PC-3 (cell line): ENCODE data around the gene CD101. TPM values are rescaled to one million over a fixed set of nuclear protein-coding genes. Genes with fewer than 3 reads are reported as not detected.

ENCODE experiments used
- ATAC-seq: fragments of 200-7000 bp; cut with Tn5 transposase; 2 replicates; pipeline ENCODE4 v1.9.1; 2020; ENCODE audit warnings: mild to moderate bottlenecking, moderate library complexity
- BruUV-seq: library from RNA; stranded (reverse); fragments of 400-500 nt; replicated peaks from 2 replicates; lab custom pipeline; 2021; lab: Mats Ljungman, UMichigan
- CTCF ChIA-PET: fragments of 300-600 bp; sonication (Branson Sonifier 250); formaldehyde crosslinking; loops from one replicate; lab custom pipeline; 2022; ENCODE audit warnings: antibody characterized with exemption; lab: Charles Lee
- POLR2A ChIA-PET: fragments of 300-600 bp; sonication (Branson Sonifier 250); formaldehyde crosslinking; loops from one replicate; lab custom pipeline; 2022; ENCODE audit warnings: antibody characterized with exemption; ENCODE audit not compliant: unreplicated experiment; lab: Charles Lee
- DNase-seq: peaks from one replicate; pipeline ENCODE4 v3.0.0-alpha.2; 2015
- H2AFZ ChIP-seq: fragments of 300-600 bp; sonication (generic); 2 replicates; pipeline ENCODE4 v1.6.0; 2016; ENCODE audit warnings: antibody characterized with exemption, low read length
- H3F3A ChIP-seq: fragments of 300-600 bp; sonication (generic); one replicate; pipeline ENCODE4 v1.6.0; 2017; ENCODE audit warnings: antibody characterized with exemption, low read length, control low read depth, mild to moderate bottlenecking; ENCODE audit not compliant: unreplicated experiment
- H3K27ac ChIP-seq: fragments of 300-600 bp; sonication (generic); 2 replicates; pipeline ENCODE4 v1.5.1; 2016; ENCODE audit warnings: mild to moderate bottlenecking, low read length
- H3K27me3 ChIP-seq: fragments of 300-600 bp; sonication (generic); 2 replicates; pipeline ENCODE4 v1.6.1; 2016; ENCODE audit warnings: low read length, mixed read lengths
- H3K36me3 ChIP-seq: fragments of 300-600 bp; sonication (generic); 2 replicates; pipeline ENCODE4 v1.6.1; 2016; ENCODE audit warnings: low read depth, mixed run types, low read length, mixed read lengths
- H3K4me1 ChIP-seq: fragments of 300-600 bp; sonication (generic); 2 replicates; pipeline ENCODE4 v1.5.1; 2016; ENCODE audit warnings: low read length; ENCODE audit not compliant: insufficient read depth
- H3K4me2 ChIP-seq: fragments of 300-600 bp; sonication (generic); 2 replicates; pipeline ENCODE4 v1.6.0; 2016; ENCODE audit warnings: low read length
- H3K4me3 ChIP-seq: fragments of 300-600 bp; sonication (generic); 2 replicates; pipeline ENCODE4 v1.5.1; 2016; ENCODE audit warnings: mild to moderate bottlenecking, low read length, mixed read lengths
- H3K79me2 ChIP-seq: fragments of 300-600 bp; sonication (generic); 2 replicates; pipeline ENCODE4 v1.6.1; 2017; ENCODE audit warnings: low read length, mixed read lengths
- H3K9ac ChIP-seq: fragments of 300-600 bp; sonication (generic); 2 replicates; pipeline ENCODE4 v1.6.0; 2016; ENCODE audit warnings: mild to moderate bottlenecking, low read length
- H3K9me2 ChIP-seq: fragments of 300-600 bp; sonication (generic); replicated peaks from 2 replicates; pipeline ENCODE4 v1.6.1; 2016; ENCODE audit warnings: mixed run types, low read length, mixed read lengths
- H3K9me3 ChIP-seq: fragments of 300-600 bp; sonication (generic); 2 replicates; pipeline ENCODE4 v1.6.1; 2016; ENCODE audit warnings: low read length, mixed read lengths
- H4K20me1 ChIP-seq: fragments of 300-600 bp; sonication (generic); 2 replicates; pipeline ENCODE4 v1.6.1; 2016; ENCODE audit warnings: low read length, mixed read lengths
- CTCF ChIP-seq: fragments of 300-600 bp; sonication (generic); conservative IDR thresholded peaks from 2 replicates; pipeline ENCODE4 v1.5.1; 2017; ENCODE audit warnings: antibody characterized with exemption, low read depth, mild to moderate bottlenecking, low read length
- EZH2 ChIP-seq: fragments of 300-600 bp; sonication (generic); IDR thresholded peaks from one replicate; pipeline ENCODE4 v1.6.1; 2017; ENCODE audit warnings: antibody characterized with exemption, mild to moderate bottlenecking, low read length; ENCODE audit not compliant: unreplicated experiment
- EZH2phosphoT487 ChIP-seq: fragments of 300-600 bp; sonication (generic); IDR thresholded peaks from 2 replicates; pipeline ENCODE4 v1.6.1; 2018; ENCODE audit warnings: mild to moderate bottlenecking, antibody characterized with exemption, low read length, borderline replicate concordance
- intact Hi-C: fragments of 100-400 bp; cut with micrococcal nuclease; formaldehyde crosslinking; loops from 2 replicates; pipeline ENCODE4 v1.9.0; 2023
- total RNA-seq: library from RNA; depleted of rRNA; stranded (reverse); fragments of >200 nt; gene quantifications from 2 replicates; pipeline ENCODE4 v1.2.3, GENCODE V29; 2014

The CD101 gene
- total RNA-seq, 1 experiment from 2014 or later: 0.36 TPM

- Histone ChIP-seq H4K20me1 (no peaks in the 10 kb centered on the region), H2AFZ (no peak overlapping the region), H3F3A (no peaks in the 10 kb centered on the region), H3K4me2 (no peak overlapping the region), H3K9ac (no peak overlapping the region), H3K27ac (no peak overlapping the region), H3K9me2 (no peaks in the 10 kb centered on the region), H3K9me3 (no peaks in the 10 kb centered on the region), H3K4me1 (0 out of 2 replicates have a peak, but pooled peaks cover 5% of the 10 kb centered on the region), H3K79me2 (no peaks in the 10 kb centered on the region), H3K27me3 (no peaks in the 10 kb centered on the region), H3K36me3 (no peaks in the 10 kb centered on the region), H3K4me3 (no peak overlapping the region)
- ATAC-seq (no peak), DNase-seq (peak; percentile 19)
- TF ChIP-seq CTCF: no peak
- TF ChIP-seq EZH2phosphoT487: no peak
- no peak for TF ChIP-seq EZH2
- CTCF ChIA-PET: no interaction called here
- BruUV-seq: no TSS peak
- intact Hi-C loops: no loop called here
- POLR2A ChIA-PET: no interaction called here
Observed at GRCh38 chr1:116997066-116997465, 4.5 kb upstream of the CD101 start.

GRCh38 chr1:116997636-116998035 lies 3.9 kb upstream of the CD101 start:
- Histone ChIP-seq H3K9me3 (no peaks in the 10 kb centered on the region), H3K27me3 (no peaks in the 10 kb centered on the region), H3K4me1 (0 out of 2 replicates have a peak, but pooled peaks cover 5% of the 10 kb centered on the region), H3K27ac (no peak overlapping the region), H3K79me2 (no peaks in the 10 kb centered on the region), H2AFZ (no peak overlapping the region), H3F3A (no peaks in the 10 kb centered on the region), H3K4me2 (no peak overlapping the region), H3K9me2 (no peaks in the 10 kb centered on the region), H3K36me3 (no peaks in the 10 kb centered on the region), H3K4me3 (no peak overlapping the region), H4K20me1 (no peaks in the 10 kb centered on the region), H3K9ac (no peak overlapping the region)
- POLR2A ChIA-PET: no interaction called here
- TF ChIP-seq EZH2phosphoT487: no peak
- TF ChIP-seq CTCF: no peak
- TF ChIP-seq EZH2: no peak
- ATAC-seq: no peak
- DNase-seq: no peak
- intact Hi-C loops: no loop called here
- no TSS peak for BruUV-seq
- CTCF ChIA-PET: no interaction called here

GRCh38 chr1:116999596-116999995 lies 2.0 kb upstream of the CD101 start:
- Histone ChIP-seq H3K27ac (no peak overlapping the region), H3K4me1 (0 out of 2 replicates have a peak, but pooled peaks cover 5% of the 10 kb centered on the region), H3K4me3 (no peak overlapping the region), H3K4me2 (no peak overlapping the region), H4K20me1 (no peaks in the 10 kb centered on the region), H3K9ac (no peak overlapping the region), H3K79me2 (no peaks in the 10 kb centered on the region), H2AFZ (no peak overlapping the region), H3K36me3 (no peaks in the 10 kb centered on the region), H3F3A (no peaks in the 10 kb centered on the region), H3K27me3 (no peaks in the 10 kb centered on the region), H3K9me2 (no peaks in the 10 kb centered on the region), H3K9me3 (no peaks in the 10 kb centered on the region)
- DNase-seq: peak; percentile 28
- no peak for ATAC-seq
- ChIA-PET POLR2A (no interaction called here), CTCF (no interaction called here)
- BruUV-seq: no TSS peak
- intact Hi-C loops: no loop called here
- TF ChIP-seq EZH2 (no peak), EZH2phosphoT487 (no peak), CTCF (no peak)
